ENCODE data around the gene STYXL1.

The STYXL1 gene

DNA sequence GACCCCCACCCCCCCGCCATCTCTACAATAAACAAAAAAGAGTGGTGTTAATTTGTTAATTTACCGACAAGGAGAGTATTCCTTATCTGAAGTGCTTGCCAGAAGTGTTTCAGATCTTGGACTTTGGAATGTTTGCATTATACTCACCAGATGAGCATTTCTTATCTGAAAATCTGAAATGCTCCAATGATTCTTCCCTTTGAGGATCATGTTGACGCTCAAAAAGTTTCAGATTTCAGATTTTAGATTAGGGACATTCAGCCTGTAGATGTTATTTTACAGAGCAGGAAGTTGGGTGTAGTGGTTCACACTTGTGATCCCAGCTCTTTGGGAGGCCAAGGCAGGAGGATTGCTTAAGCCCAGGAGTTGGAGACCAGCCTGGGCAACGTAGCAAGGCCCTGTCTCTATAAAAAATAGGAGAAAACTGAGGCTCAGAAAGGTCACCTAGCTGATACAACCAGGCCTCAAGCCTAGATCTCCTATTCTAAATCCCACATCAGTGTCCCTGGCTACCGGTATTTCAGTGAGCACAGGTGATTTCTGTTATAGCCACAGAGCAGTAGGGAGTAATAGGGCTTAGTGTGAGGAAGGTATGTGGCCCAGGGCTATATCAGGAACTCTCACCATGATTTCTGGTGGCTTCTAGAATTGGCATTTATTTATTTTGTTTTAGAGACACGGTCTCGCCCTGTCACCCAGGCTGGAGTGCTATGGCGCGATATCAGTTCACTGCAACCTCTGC, 88.8 kb downstream of the STYXL1 start:
- Histone ChIP-seq H3K18ac (ENCODE audit: low read length) (no peak overlapping the region), H3K4ac (ENCODE audit: low read length) (no peak overlapping the region), H3K4me2 (ENCODE audit: insufficient read depth, low read length, poor library complexity, severe bottlenecking) (no peak overlapping the region), H3K9me3 (replicated peaks in 1 of 2; ENCODE audit: control insufficient read depth in 2 of 2, insufficient read depth in 1 of 2, low read depth in 1 of 2, low read length in 2 of 2) (no peaks in the 10 kb centered on the region), H2BK15ac (ENCODE audit: low read length) (no peak overlapping the region), H2BK5ac (ENCODE audit: low read length) (no peak overlapping the region), H3K4me1 (ENCODE audit: control insufficient read depth in 2 of 2, insufficient read depth in 1 of 2, low read depth in 1 of 2, low read length in 2 of 2) (peaks cover 13 to 22% of the 10 kb centered on the region in 2 donors), H3K9ac (ENCODE audit: low read depth, low read length, poor library complexity) (no peak overlapping the region), H4K8ac (ENCODE audit: low read depth, low read length) (no peak overlapping the region), H3K27me3 (ENCODE audit: control insufficient read depth in 3 of 3, insufficient read depth in 3 of 3, low read depth in 1 of 3, low read length in 3 of 3) (no peaks in the 10 kb centered on the region), H3K79me1 (ENCODE audit: low read depth, low read length) (no peaks in the 10 kb centered on the region), H4K91ac (ENCODE audit: low read depth, low read length, poor library complexity) (no peak overlapping the region), H3K36me3 (replicated peaks in 1 of 2; ENCODE audit: control insufficient read depth in 2 of 2, insufficient read depth in 2 of 2, low read length in 2 of 2) (peaks cover 15 to 57% of the 10 kb centered on the region in 2 donors), H2BK120ac (ENCODE audit: low read depth, low read length) (no peak overlapping the region), H2AK5ac (ENCODE audit: low read depth, low read length) (no peak overlapping the region), H3K23ac (ENCODE audit: low read depth, low read length, poor library complexity) (no peak overlapping the region), H3K27ac (replicated peaks; ENCODE audit: low read length) (no peak overlapping the region), H2BK12ac (ENCODE audit: low read length) (no peak overlapping the region), H3K4me3 (ENCODE audit: low read length in 2 of 2) (no peak overlapping the region), H3K14ac (ENCODE audit: low read length) (no peak overlapping the region), H2AFZ (ENCODE audit: low read length) (no peak overlapping the region)
- no peak for DNase-seq (ENCODE audit: low spot score)
- no CpG with 5 or more reads among the region's 9 CpGs for WGBS, 2 donors (ENCODE audit: extremely low coverage in 2 of 2, insufficient read length in 2 of 2, insufficient replicate concordance in 1 of 2)

DNA sequence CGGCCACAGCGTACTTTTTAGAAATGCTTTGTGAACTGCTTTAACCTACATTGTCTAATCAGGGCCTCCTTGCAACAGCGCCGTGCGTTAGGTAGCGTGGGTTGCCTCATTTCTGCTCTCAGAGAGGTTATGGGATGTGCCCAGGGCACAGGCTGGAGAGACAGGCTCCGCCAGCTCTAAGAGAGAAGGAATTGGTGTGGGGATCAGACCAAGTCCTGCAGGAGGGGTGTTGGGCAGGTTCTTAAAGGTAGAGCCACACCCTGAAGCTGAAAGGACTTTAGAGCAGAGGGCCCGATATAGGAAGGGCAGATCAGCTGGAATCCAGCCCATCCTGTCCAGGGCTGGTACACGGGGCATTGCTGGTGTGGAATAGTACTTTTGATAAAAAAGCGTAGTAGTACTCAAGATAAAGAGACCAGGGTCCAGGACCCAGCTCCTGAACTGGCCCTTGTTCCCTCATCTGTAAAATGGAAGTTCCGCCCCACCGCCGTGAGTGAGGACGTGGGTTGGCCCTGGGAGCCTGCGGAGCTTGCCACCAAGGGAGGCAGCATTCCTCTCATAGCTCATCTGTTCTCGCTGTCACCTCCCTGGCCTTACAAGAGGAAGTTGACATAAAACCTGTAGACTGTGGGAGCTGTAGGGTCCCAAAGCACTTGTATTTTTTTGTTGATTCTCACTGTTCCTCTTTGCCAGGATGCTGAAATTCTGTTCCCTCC, 90.6 kb downstream of the STYXL1 start:
- Histone ChIP-seq H3K9me3 (replicated peaks in 1 of 2; ENCODE audit: control insufficient read depth in 2 of 2, insufficient read depth in 1 of 2, low read depth in 1 of 2, low read length in 2 of 2) (no peaks in the 10 kb centered on the region), H3K27ac (replicated peaks; ENCODE audit: low read length) (peak overlapping the region; percentile 13), H3K36me3 (replicated peaks in 1 of 2; ENCODE audit: control insufficient read depth in 2 of 2, insufficient read depth in 2 of 2, low read length in 2 of 2) (peaks cover 17 to 62% of the 10 kb centered on the region in 2 donors), H3K23ac (ENCODE audit: low read depth, low read length, poor library complexity) (no peak overlapping the region), H3K4ac (ENCODE audit: low read length) (peak overlapping the region; percentile 48), H2AFZ (ENCODE audit: low read length) (no peak overlapping the region), H3K4me2 (ENCODE audit: insufficient read depth, low read length, poor library complexity, severe bottlenecking) (no peak overlapping the region), H3K79me1 (ENCODE audit: low read depth, low read length) (peaks cover 5% of the 10 kb centered on the region), H2BK120ac (ENCODE audit: low read depth, low read length) (no peak overlapping the region), H2AK5ac (ENCODE audit: low read depth, low read length) (peak overlapping the region; percentile 27), H3K14ac (ENCODE audit: low read length) (no peak overlapping the region), H2BK12ac (ENCODE audit: low read length) (no peak overlapping the region), H3K4me3 (ENCODE audit: low read length in 2 of 2) (no peak overlapping the region), H3K18ac (ENCODE audit: low read length) (peak overlapping the region; percentile 3), H2BK15ac (ENCODE audit: low read length) (no peak overlapping the region), H3K4me1 (ENCODE audit: control insufficient read depth in 2 of 2, insufficient read depth in 1 of 2, low read depth in 1 of 2, low read length in 2 of 2) (peaks cover 0 to 9% of the 10 kb centered on the region in 2 donors), H2BK5ac (ENCODE audit: low read length) (no peak overlapping the region), H3K9ac (ENCODE audit: low read depth, low read length, poor library complexity) (no peak overlapping the region), H4K91ac (ENCODE audit: low read depth, low read length, poor library complexity) (no peak overlapping the region), H4K8ac (ENCODE audit: low read depth, low read length) (peak overlapping the region; percentile 56), H3K27me3 (ENCODE audit: control insufficient read depth in 3 of 3, insufficient read depth in 3 of 3, low read depth in 1 of 3, low read length in 3 of 3) (no peaks in the 10 kb centered on the region)
- WGBS, 2 donors (ENCODE audit: extremely low coverage in 2 of 2, insufficient read length in 2 of 2, insufficient replicate concordance in 1 of 2), result no CpG with 5 or more reads among the region's 16 CpGs
- no peak for DNase-seq (ENCODE audit: low spot score)

DNA sequence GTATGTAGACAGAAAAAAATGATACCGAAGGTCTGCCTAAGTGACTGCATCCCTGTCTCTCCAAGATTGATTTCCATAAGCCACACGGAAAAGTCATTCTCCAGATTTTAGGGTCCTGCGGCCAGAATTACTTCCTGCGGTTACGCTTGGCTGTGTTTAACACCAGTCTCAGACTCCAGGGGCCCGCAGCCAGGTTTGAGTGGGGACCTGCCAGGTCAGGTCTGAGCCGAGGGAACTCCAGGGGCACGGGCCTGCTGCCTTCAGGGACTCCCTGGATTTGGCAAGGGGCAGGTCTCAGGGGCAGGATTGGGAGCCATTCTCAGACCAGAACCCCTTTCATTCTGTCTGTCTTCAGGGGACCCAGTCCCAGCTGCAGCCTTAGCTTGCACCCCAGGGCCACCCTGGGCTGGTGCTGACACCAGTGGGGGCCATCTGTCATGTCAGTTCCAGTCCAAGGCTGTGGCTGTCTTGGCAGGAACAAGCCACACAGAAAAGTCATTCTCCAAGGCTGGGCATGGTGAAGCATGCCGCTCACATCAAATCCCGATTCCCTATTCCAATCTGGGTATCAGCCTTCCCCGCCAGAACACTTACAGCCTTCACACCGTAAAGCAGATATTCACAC, 92.4 kb downstream of the STYXL1 start:
- Histone ChIP-seq H3K36me3 (replicated peaks in 1 of 2; ENCODE audit: control insufficient read depth in 2 of 2, insufficient read depth in 2 of 2, low read length in 2 of 2) (peaks cover 17 to 61% of the 10 kb centered on the region in 2 donors), H3K23ac (ENCODE audit: low read depth, low read length, poor library complexity) (no peak overlapping the region), H3K9ac (ENCODE audit: low read depth, low read length, poor library complexity) (no peak overlapping the region), H3K18ac (ENCODE audit: low read length) (no peak overlapping the region), H3K27me3 (ENCODE audit: control insufficient read depth in 3 of 3, insufficient read depth in 3 of 3, low read depth in 1 of 3, low read length in 3 of 3) (no peaks in the 10 kb centered on the region), H3K79me1 (ENCODE audit: low read depth, low read length) (peaks cover 7% of the 10 kb centered on the region), H3K14ac (ENCODE audit: low read length) (no peak overlapping the region), H2AFZ (ENCODE audit: low read length) (no peak overlapping the region), H3K4me1 (ENCODE audit: control insufficient read depth in 2 of 2, insufficient read depth in 1 of 2, low read depth in 1 of 2, low read length in 2 of 2) (peaks cover 0 to 9% of the 10 kb centered on the region in 2 donors), H2BK5ac (ENCODE audit: low read length) (no peak overlapping the region), H2BK120ac (ENCODE audit: low read depth, low read length) (no peak overlapping the region), H4K91ac (ENCODE audit: low read depth, low read length, poor library complexity) (no peak overlapping the region), H4K8ac (ENCODE audit: low read depth, low read length) (no peak overlapping the region), H3K9me3 (replicated peaks in 1 of 2; ENCODE audit: control insufficient read depth in 2 of 2, insufficient read depth in 1 of 2, low read depth in 1 of 2, low read length in 2 of 2) (peaks cover 0 to 3% of the 10 kb centered on the region in 2 donors), H3K4ac (ENCODE audit: low read length) (no peak overlapping the region), H2AK5ac (ENCODE audit: low read depth, low read length) (no peak overlapping the region), H2BK15ac (ENCODE audit: low read length) (no peak overlapping the region), H3K27ac (replicated peaks; ENCODE audit: low read length) (no peak overlapping the region), H2BK12ac (ENCODE audit: low read length) (no peak overlapping the region), H3K4me2 (ENCODE audit: insufficient read depth, low read length, poor library complexity, severe bottlenecking) (no peak overlapping the region), H3K4me3 (ENCODE audit: low read length in 2 of 2) (no peak overlapping the region)
- no CpG with 5 or more reads among the region's 12 CpGs for WGBS, 2 donors (ENCODE audit: extremely low coverage in 2 of 2, insufficient read length in 2 of 2, insufficient replicate concordance in 1 of 2)
- no peak for DNase-seq (ENCODE audit: low spot score)

DNA sequence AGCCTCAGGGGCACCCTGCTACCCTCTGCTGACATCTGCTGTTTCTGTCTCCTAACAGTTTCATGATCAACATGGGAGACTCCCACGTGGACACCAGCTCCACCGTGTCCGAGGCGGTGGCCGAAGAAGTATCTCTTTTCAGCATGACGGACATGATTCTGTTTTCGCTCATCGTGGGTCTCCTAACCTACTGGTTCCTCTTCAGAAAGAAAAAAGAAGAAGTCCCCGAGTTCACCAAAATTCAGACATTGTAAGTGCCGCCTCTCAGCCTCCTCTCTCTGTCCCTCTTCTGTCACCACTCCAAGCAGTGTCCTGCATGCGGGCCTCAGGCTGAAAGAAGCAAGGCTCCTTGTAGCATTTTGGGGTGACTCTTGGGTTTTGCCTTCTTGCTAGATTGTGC, 93.9 kb downstream of the STYXL1 start:
- Histone ChIP-seq H3K36me3 (replicated peaks in 1 of 2; ENCODE audit: control insufficient read depth in 2 of 2, insufficient read depth in 2 of 2, low read length in 2 of 2) (peaks cover 17 to 48% of the 10 kb centered on the region in 2 donors), H3K4me1 (ENCODE audit: control insufficient read depth in 2 of 2, insufficient read depth in 1 of 2, low read depth in 1 of 2, low read length in 2 of 2) (peaks cover 0 to 9% of the 10 kb centered on the region in 2 donors)

More for the DNA sequence above, 93.9 kb downstream of the STYXL1 start:
- no peak overlapping the region for H2BK120ac ChIP-seq (ENCODE audit: low read depth, low read length)
- no peak overlapping the region for H3K4me2 ChIP-seq (ENCODE audit: insufficient read depth, low read length, poor library complexity, severe bottlenecking)
- no peak overlapping the region for H4K91ac ChIP-seq (ENCODE audit: low read depth, low read length, poor library complexity)
- no peak overlapping the region for H2BK12ac ChIP-seq (ENCODE audit: low read length)
- peaks cover 0 to 3% of the 10 kb centered on the region in 2 donors for H3K9me3 ChIP-seq (replicated peaks in 1 of 2; ENCODE audit: control insufficient read depth in 2 of 2, insufficient read depth in 1 of 2, low read depth in 1 of 2, low read length in 2 of 2)
- no peak overlapping the region for H3K27ac ChIP-seq (replicated peaks; ENCODE audit: low read length)
- WGBS, 2 donors (ENCODE audit: extremely low coverage in 2 of 2, insufficient read length in 2 of 2, insufficient replicate concordance in 1 of 2), result no CpG with 5 or more reads among the region's 11 CpGs
- H3K23ac ChIP-seq (ENCODE audit: low read depth, low read length, poor library complexity), result no peak overlapping the region
- no peak overlapping the region for H2BK5ac ChIP-seq (ENCODE audit: low read length)
- H2AK5ac ChIP-seq (ENCODE audit: low read depth, low read length), result no peak overlapping the region
- H2BK15ac ChIP-seq (ENCODE audit: low read length), result no peak overlapping the region
- H3K14ac ChIP-seq (ENCODE audit: low read length), result no peak overlapping the region
- no peak overlapping the region for H4K8ac ChIP-seq (ENCODE audit: low read depth, low read length)
- no peaks in the 10 kb centered on the region for H3K27me3 ChIP-seq (ENCODE audit: control insufficient read depth in 3 of 3, insufficient read depth in 3 of 3, low read depth in 1 of 3, low read length in 3 of 3)
- no peak overlapping the region for H3K18ac ChIP-seq (ENCODE audit: low read length)
- H3K4ac ChIP-seq (ENCODE audit: low read length), result no peak overlapping the region
- peaks cover 7% of the 10 kb centered on the region for H3K79me1 ChIP-seq (ENCODE audit: low read depth, low read length)
- H3K4me3 ChIP-seq (ENCODE audit: low read length in 2 of 2), result no peak overlapping the region
- H2AFZ ChIP-seq (ENCODE audit: low read length), result no peak overlapping the region
- H3K9ac ChIP-seq (ENCODE audit: low read depth, low read length, poor library complexity), result no peak overlapping the region
- no peak for DNase-seq (ENCODE audit: low spot score)
